ENCODE measurements around the gene MIER1. TPM values are rescaled to one million over a fixed set of nuclear protein-coding genes. Genes with fewer than 3 reads are reported as not detected.

Gene MIER1
- total and polyA plus RNA-seq, 9 of the 15 experiments (the other 6 are each of a cell fraction or from before 2014, with no cell fraction given), result 13.9 to 34.8 (median 21.5) TPM

GRCh38 chr1:66929999-66930822 lies 5.4 kb downstream of the MIER1 start (continued):
- TF ChIP-seq ZNF212 (CRISPR knock-in tag; IDR thresholded peaks at IDR 0.05) (no peak), CSDE1 (IDR thresholded peaks at IDR 0.05) (no peak), ZNF717 (CRISPR knock-in tag; IDR thresholded peaks at IDR 0.05) (no peak), HNRNPL (IDR thresholded peaks at IDR 0.05; ENCODE audit: low read depth, low read length) (no peak), KAT2B (IDR thresholded peaks at IDR 0.05; ENCODE audit: low read depth, low read length) (no peak), ZNF589 (CRISPR knock-in tag; IDR thresholded peaks at IDR 0.05; ENCODE audit: low read depth) (peak; percentile 97), CCAR2 (IDR thresholded peaks at IDR 0.05; ENCODE audit: low read depth, low read length) (no peak), HDAC8 (tag; IDR thresholded peaks at IDR 0.05) (peak; percentile 69; the same call in 1 of the 2 replicates), ETV5 (CRISPR knock-in tag; IDR thresholded peaks at IDR 0.05; ENCODE audit: low read depth) (no peak), COPS2 (conservative IDR thresholded peaks at IDR 0.05) (no peak)
- TF ChIP-seq, protein P1, sequence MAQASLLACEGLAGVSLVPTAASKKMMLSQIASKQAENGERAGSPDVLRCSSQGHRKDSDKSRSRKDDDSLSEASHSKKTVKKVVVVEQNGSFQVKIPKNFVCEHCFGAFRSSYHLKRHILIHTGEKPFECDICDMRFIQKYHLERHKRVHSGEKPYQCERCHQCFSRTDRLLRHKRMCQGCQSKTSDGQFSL (CRISPR knock-in tag; IDR thresholded peaks at IDR 0.05), result no peak; the same call in 1 of the 2 replicates
- TF ChIP-seq, protein P1 (tag; IDR thresholded peaks at IDR 0.05), result no peak
- TF ChIP-seq, protein P2, sequence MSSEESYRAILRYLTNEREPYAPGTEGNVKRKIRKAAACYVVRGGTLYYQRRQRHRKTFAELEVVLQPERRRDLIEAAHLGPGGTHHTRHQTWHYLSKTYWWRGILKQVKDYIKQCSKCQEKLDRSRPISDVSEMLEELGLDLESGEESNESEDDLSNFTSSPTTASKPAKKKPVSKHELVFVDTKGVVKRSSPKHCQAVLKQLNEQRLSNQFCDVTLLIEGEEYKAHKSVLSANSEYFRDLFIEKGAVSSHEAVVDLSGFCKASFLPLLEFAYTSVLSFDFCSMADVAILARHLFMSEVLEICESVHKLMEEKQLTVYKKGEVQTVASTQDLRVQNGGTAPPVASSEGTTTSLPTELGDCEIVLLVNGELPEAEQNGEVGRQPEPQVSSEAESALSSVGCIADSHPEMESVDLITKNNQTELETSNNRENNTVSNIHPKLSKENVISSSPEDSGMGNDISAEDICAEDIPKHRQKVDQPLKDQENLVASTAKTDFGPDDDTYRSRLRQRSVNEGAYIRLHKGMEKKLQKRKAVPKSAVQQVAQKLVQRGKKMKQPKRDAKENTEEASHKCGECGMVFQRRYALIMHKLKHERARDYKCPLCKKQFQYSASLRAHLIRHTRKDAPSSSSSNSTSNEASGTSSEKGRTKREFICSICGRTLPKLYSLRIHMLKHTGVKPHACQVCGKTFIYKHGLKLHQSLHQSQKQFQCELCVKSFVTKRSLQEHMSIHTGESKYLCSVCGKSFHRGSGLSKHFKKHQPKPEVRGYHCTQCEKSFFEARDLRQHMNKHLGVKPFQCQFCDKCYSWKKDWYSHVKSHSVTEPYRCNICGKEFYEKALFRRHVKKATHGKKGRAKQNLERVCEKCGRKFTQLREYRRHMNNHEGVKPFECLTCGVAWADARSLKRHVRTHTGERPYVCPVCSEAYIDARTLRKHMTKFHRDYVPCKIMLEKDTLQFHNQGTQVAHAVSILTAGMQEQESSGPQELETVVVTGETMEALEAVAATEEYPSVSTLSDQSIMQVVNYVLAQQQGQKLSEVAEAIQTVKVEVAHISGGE (CRISPR knock-in tag; IDR thresholded peaks at IDR 0.05), result peak in 1 of 3 experiments; percentile 85; a peak in 2 of 6 replicates
- TF ChIP-seq, protein P3, sequence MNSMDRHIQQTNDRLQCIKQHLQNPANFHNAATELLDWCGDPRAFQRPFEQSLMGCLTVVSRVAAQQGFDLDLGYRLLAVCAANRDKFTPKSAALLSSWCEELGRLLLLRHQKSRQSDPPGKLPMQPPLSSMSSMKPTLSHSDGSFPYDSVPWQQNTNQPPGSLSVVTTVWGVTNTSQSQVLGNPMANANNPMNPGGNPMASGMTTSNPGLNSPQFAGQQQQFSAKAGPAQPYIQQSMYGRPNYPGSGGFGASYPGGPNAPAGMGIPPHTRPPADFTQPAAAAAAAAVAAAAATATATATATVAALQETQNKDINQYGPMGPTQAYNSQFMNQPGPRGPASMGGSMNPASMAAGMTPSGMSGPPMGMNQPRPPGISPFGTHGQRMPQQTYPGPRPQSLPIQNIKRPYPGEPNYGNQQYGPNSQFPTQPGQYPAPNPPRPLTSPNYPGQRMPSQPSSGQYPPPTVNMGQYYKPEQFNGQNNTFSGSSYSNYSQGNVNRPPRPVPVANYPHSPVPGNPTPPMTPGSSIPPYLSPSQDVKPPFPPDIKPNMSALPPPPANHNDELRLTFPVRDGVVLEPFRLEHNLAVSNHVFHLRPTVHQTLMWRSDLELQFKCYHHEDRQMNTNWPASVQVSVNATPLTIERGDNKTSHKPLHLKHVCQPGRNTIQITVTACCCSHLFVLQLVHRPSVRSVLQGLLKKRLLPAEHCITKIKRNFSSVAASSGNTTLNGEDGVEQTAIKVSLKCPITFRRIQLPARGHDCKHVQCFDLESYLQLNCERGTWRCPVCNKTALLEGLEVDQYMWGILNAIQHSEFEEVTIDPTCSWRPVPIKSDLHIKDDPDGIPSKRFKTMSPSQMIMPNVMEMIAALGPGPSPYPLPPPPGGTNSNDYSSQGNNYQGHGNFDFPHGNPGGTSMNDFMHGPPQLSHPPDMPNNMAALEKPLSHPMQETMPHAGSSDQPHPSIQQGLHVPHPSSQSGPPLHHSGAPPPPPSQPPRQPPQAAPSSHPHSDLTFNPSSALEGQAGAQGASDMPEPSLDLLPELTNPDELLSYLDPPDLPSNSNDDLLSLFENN (IDR thresholded peaks at IDR 0.05; ENCODE audit: low read depth in 2 of 2, low read length in 2 of 2), result no peak
- TF ChIP-seq, protein P4, sequence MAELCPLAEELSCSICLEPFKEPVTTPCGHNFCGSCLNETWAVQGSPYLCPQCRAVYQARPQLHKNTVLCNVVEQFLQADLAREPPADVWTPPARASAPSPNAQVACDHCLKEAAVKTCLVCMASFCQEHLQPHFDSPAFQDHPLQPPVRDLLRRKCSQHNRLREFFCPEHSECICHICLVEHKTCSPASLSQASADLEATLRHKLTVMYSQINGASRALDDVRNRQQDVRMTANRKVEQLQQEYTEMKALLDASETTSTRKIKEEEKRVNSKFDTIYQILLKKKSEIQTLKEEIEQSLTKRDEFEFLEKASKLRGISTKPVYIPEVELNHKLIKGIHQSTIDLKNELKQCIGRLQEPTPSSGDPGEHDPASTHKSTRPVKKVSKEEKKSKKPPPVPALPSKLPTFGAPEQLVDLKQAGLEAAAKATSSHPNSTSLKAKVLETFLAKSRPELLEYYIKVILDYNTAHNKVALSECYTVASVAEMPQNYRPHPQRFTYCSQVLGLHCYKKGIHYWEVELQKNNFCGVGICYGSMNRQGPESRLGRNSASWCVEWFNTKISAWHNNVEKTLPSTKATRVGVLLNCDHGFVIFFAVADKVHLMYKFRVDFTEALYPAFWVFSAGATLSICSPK (IDR thresholded peaks at IDR 0.05; ENCODE audit: borderline replicate concordance), result no peak
- TF ChIP-seq, protein P5, sequence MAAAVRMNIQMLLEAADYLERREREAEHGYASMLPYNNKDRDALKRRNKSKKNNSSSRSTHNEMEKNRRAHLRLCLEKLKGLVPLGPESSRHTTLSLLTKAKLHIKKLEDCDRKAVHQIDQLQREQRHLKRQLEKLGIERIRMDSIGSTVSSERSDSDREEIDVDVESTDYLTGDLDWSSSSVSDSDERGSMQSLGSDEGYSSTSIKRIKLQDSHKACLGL (CRISPR knock-in tag; IDR thresholded peaks at IDR 0.05; ENCODE audit: borderline replicate concordance, poor library complexity, severe bottlenecking), result no peak

All from K562 (cell line).